Endodermal cell (in vitro differentiated cells): ENCODE measurements around the gene DNAJC12. TPM values are rescaled to one million over a fixed set of nuclear protein-coding genes. Genes with fewer than 3 reads are reported as not detected.

Experiments
- DNase-seq: peaks from one replicate; pipeline ENCODE4 v3.0.0-alpha.2; 2017
- H3K27ac ChIP-seq: 2 replicates; pipeline ENCODE4 v1.5.1; 2013; ENCODE audit warnings: mild to moderate bottlenecking, low read depth, low read length, moderate library complexity
- H3K27me3 ChIP-seq: 2 replicates; pipeline ENCODE4 v1.6.1; 2013; ENCODE audit warnings: mild to moderate bottlenecking, low read length, moderate library complexity; ENCODE audit not compliant: insufficient read depth, control insufficient read depth, poor library complexity, severe bottlenecking
- H3K36me3 ChIP-seq: 2 replicates; pipeline ENCODE4 v1.7.0; 2013; ENCODE audit warnings: mild to moderate bottlenecking, low read length, moderate library complexity; ENCODE audit not compliant: control insufficient read depth, insufficient read depth
- H3K4me1 ChIP-seq: one replicate; pipeline ENCODE4 v1.7.0; 2013; ENCODE audit warnings: low read length; ENCODE audit not compliant: control insufficient read depth, insufficient read depth
- H3K4me3 ChIP-seq: 2 replicates; pipeline ENCODE4 v1.5.1; 2013; ENCODE audit warnings: mild to moderate bottlenecking, low read length, moderate library complexity
- H3K9ac ChIP-seq: 2 replicates; pipeline ENCODE4 v1.6.1; 2013; ENCODE audit warnings: mild to moderate bottlenecking, low read length, moderate library complexity; ENCODE audit not compliant: poor library complexity, severe bottlenecking; ENCODE audit errors: extremely low read depth
- H3K9me3 ChIP-seq: 2 replicates; pipeline ENCODE4 v1.6.1; 2013; ENCODE audit warnings: mild to moderate bottlenecking, low read length, moderate library complexity; ENCODE audit not compliant: control insufficient read depth
- H3K27ac Mint-ChIP-seq: 2 replicates; pipeline ENCODE4 v1.8.0; 2020; ENCODE audit warnings: mixed read lengths
- H3K27me3 Mint-ChIP-seq: 2 replicates; pipeline ENCODE4 v1.8.0; 2021; ENCODE audit warnings: mild to moderate bottlenecking, mixed read lengths; ENCODE audit not compliant: insufficient read depth
- H3K36me3 Mint-ChIP-seq: 2 replicates; pipeline ENCODE4 v1.8.0; 2020; ENCODE audit warnings: low read depth, mixed read lengths
- H3K4me1 Mint-ChIP-seq: 2 replicates; pipeline ENCODE4 v1.8.0; 2020; ENCODE audit warnings: mixed read lengths
- H3K4me3 Mint-ChIP-seq: 2 replicates; pipeline ENCODE4 v1.8.0; 2020; ENCODE audit warnings: mild to moderate bottlenecking, moderate library complexity, mixed read lengths
- H3K9me3 Mint-ChIP-seq: 2 replicates; pipeline ENCODE4 v1.8.0; 2020; ENCODE audit warnings: mild to moderate bottlenecking, mixed read lengths
- CTCF ChIP-seq: fragments of 200-600 bp; sonication (generic); conservative IDR thresholded peaks from 2 replicates; pipeline ENCODE4 v1.5.0; 2021; ENCODE audit warnings: antibody characterized with exemption, mild to moderate bottlenecking
- WGBS, 2 experiments: methylation state at CpG; one replicate each; pipeline versions ENCODE4 v1.1.5 to v1.1.7; 2013; ENCODE audit warnings: missing lambda C conversion rate in 2 of 2, mixed read lengths in 1 of 2; ENCODE audit not compliant: insufficient coverage in 1 of 2, insufficient read length in 1 of 2; 5-methylcytosine and 5-hydroxymethylcytosine counted together
- total RNA-seq, 2 donors: library from RNA; stranded (reverse); fragmentation: NEBNext Ultra II Directional in 1 of 2; extraction: Animal tissue kit (Norgen Biotek cat#: 25700) in 1 of 2; gene quantifications; 2 replicates in 1 of 2; 3 replicates in 1 of 2; pipeline ENCODE4 v1.2.1, GENCODE V29; 2021

Gene DNAJC12
- total RNA-seq, 2 donors from 2014 or later = 0.59 TPM; not detected in 1

GRCh38 chr10:67816719-67817118 is 21.3 kb downstream of the DNAJC12 start:
- Histone ChIP-seq H3K27me3 (no peaks in the 10 kb centered on the region), H3K9ac (no peak overlapping the region), H3K4me3 (no peak overlapping the region), H3K4me1 (no peaks in the 10 kb centered on the region), H3K36me3 (no peaks in the 10 kb centered on the region), H3K27ac (no peak overlapping the region), H3K9me3 (no peaks in the 10 kb centered on the region)
- 92 to 94% methylated on average over 2 to 4 of the region's 4 CpGs for WGBS, 2 experiments
- H3K9me3 Mint-ChIP-seq = no peaks in the 10 kb centered on the region
- H3K36me3 Mint-ChIP-seq = no peaks in the 10 kb centered on the region
- no peaks in the 10 kb centered on the region for H3K4me1 Mint-ChIP-seq
- H3K27ac Mint-ChIP-seq = no peak overlapping the region
- no peak for DNase-seq
- H3K27me3 Mint-ChIP-seq = no peaks in the 10 kb centered on the region
- no peak overlapping the region for H3K4me3 Mint-ChIP-seq
- no peak for TF ChIP-seq CTCF

- no peak overlapping the region for H3K4me3 Mint-ChIP-seq
- no peaks in the 10 kb centered on the region for H3K36me3 ChIP-seq
- no peaks in the 10 kb centered on the region for H3K36me3 Mint-ChIP-seq
- 94 to 100% methylated on average over 2 to 4 of the region's 4 CpGs for WGBS, 2 experiments
- no peak overlapping the region for H3K27ac ChIP-seq
- H3K27me3 ChIP-seq = no peaks in the 10 kb centered on the region
- no peak for DNase-seq
- H3K4me3 ChIP-seq = no peak overlapping the region
- H3K9me3 ChIP-seq = no peaks in the 10 kb centered on the region
- no peak overlapping the region for H3K27ac Mint-ChIP-seq
- H3K27me3 Mint-ChIP-seq = no peaks in the 10 kb centered on the region
- H3K4me1 Mint-ChIP-seq = no peaks in the 10 kb centered on the region
- H3K9ac ChIP-seq = no peak overlapping the region
- no peaks in the 10 kb centered on the region for H3K9me3 Mint-ChIP-seq
- no peaks in the 10 kb centered on the region for H3K4me1 ChIP-seq
- no peak for TF ChIP-seq CTCF
Observed at GRCh38 chr10:67815571-67816059, 22.4 kb downstream of the DNAJC12 start.

GRCh38 chr10:67812007-67812406 is 26.0 kb downstream of the DNAJC12 start:
- H3K4me1 Mint-ChIP-seq = peaks cover 12% of the 10 kb centered on the region

More at GRCh38 chr10:67812007-67812406, 26.0 kb downstream of the DNAJC12 start:
- Mint-ChIP-seq H3K9me3 (no peaks in the 10 kb centered on the region), H3K27me3 (no peaks in the 10 kb centered on the region), H3K27ac (no peak overlapping the region), H3K4me3 (no peak overlapping the region), H3K36me3 (no peaks in the 10 kb centered on the region)
- no peak overlapping the region for H3K9ac ChIP-seq
- H3K27me3 ChIP-seq = no peaks in the 10 kb centered on the region
- DNase-seq = no peak
- H3K36me3 ChIP-seq = no peaks in the 10 kb centered on the region
- H3K4me1 ChIP-seq = no peaks in the 10 kb centered on the region
- 95 to 100% methylated on average over 1 to 4 of the region's 4 CpGs for WGBS, 2 experiments
- no peak for TF ChIP-seq CTCF
- no peaks in the 10 kb centered on the region for H3K9me3 ChIP-seq
- H3K4me3 ChIP-seq = no peak overlapping the region
- H3K27ac ChIP-seq = no peak overlapping the region
